Measurements from ENCODE around the gene GSTM3.
"Not testable (repeated sequence)": the region's sequence is repeated elsewhere in the genome, so short reads cannot be mapped to it uniquely, and the experiment has no call there.

The GSTM3 gene

GRCh38 chr1:109775398-109775797 is 34.6 kb upstream of the GSTM3 start:
- DNase-seq (ENCODE audit: low read depth in 2 of 2), result no peak

- no peak for DNase-seq (ENCODE audit: low read depth in 2 of 2)
These were observed 33.2 kb upstream of the GSTM3 start for GRCh38 chr1:109773900-109774485.

DNA sequence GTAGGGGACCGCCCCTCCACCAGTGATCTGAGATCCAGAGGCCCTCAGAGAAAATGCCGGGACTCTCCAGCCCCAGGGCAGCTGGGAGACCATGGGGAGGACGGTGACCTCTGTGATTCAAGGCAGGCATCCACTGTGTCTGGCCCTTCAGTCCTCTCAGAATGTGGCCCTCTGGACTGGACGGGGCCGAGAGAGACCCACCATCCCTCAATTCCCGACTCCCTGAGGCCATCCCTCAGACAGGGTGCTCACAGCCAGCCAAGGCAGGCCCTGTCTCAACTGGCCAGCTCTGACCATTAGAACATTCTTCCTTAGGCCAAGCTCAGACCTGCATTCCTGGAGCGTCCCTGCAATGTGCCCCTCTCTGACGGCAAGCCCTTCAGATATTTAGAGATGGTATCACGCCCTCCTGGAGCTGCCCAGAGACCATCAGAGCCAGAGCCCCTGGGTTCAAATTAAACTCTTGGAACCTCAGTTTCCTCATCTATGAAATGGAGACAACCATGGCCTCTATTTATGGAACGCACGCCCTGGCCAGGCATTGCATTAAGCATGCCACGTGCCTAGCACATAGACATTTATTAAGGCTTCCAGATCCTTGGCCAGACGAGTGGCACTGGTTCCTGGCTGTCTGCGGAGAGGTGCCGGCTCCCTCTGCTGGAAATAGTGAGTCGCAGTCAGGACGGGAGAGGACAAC is 32.5 kb upstream of the GSTM3 start:
- peak; percentile 70 to 71 for DNase-seq (ENCODE audit: low read depth in 2 of 2)

GRCh38 chr1:109772658-109773202 is 31.9 kb upstream of the GSTM3 start:
- no peak for DNase-seq (ENCODE audit: low read depth in 2 of 2)

DNA sequence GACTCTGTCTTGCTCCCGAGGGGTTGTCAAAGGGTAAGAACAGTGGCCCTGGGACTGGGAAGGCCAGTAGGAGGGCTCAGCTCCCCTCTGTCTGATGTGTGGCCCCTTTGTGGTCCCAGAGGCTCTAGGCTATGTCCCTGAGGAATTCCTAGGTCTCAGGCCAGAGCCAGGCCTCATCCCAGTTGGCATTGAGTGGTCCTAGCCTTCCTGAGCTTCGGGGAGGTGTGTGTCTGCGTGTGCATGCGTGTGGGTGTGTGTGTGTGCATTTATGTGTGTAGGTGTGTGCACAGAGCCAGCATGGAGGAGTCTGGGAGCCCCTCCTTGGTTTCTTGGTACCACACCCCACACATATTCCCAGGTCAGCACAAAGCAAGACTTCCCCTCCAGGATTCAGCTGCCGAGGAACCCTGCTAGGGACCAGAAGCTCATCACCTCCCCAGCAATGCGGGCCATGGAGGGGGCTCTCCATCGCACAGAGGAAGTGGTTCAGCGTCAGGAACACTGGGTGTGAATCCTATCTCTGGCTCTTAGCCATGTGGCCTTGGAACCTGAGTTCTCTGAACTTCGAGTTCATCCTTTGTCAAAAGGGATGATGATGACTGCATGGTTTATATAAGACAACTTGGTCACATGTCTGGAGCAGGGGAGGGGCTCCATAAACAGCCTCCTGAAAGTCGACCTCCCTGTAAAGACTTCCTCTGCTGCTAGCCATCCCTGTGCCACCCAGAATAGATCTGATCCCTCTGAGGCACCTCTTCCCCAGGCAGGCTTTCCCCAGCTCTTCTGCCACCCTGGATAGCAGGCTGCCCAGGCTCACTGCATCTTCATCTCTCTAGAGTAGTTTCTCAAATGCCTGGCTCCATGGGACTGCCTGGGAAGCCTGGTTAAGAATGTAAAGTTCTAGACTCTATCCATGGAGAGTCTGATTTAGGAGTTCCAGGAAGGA is 31.1 kb upstream of the GSTM3 start:
- no peak for DNase-seq (ENCODE audit: low read depth in 2 of 2)

DNA sequence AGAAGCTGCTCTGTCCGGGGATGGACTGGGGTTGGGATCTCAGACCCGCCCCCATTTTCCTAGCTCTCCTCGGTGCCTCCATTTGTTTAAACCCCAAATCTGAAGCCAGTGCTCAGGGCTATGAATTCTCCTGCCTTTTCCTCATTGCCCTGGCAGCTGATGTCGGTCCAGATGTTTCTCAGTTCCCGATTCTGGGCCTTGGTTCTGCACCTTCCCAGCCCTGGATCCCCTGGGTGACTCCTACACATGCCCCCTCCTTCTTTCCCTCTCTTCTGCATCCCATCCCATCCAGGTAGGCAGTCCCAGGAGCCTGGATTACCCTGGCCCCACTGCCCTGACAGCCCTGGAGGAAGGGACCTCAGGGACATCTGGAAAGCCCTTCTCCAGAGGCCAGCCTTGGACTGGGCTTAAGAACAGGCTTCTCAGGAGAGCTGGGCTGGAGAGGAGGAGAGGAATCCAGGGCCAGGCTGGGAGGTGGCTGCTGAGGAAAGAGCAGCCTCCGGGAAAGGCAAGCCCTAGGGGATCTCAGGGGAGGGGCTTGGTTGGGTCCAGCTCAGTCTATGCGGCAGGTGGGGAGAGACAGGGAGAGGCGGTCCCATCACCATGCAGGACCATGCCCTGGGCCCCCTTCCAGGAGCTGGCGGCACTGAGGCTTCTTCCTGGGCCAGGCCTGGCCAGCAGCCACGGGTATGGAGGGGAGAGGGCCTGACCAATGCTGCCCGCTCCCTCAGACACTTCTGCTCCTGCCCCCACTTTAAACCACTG is 29.7 kb upstream of the GSTM3 start:
- DNase-seq (ENCODE audit: low read depth in 2 of 2), result no peak

DNA sequence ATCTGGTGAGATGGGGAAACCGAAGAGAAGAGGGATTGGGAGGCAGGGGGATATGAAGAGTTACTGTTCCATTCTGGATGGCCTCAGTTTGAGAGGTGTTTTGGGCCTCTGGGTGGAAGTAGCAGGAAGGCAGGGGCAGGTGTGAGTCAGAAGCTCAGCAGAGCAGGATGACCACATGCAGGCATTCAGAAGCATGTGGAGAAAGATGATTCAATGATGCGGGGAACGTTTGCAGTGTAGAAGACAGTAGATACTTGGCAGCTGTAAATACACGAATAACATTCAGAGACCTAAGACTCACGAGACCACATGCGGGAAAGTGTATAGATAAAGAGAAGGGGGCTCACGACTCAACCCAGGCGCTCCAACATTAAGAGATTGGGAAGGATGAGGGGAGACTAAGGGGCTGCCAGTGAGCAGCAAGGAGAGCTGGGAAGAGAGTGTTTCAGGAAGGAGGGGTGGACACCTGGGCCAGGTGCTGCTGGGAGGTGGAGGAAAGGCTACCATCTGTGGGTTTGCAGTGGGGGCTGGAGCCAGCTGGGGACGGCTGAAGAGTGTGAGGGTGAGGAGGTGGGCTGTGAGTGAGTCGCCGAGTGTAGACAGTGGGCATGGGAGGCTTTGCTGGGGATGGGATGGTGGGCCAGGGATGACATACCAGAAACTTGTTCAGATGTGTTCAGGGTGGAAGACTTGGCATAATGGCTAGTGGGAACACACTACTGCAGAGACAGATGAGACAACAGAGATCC is 28.7 kb upstream of the GSTM3 start:
- DNase-seq (ENCODE audit: low read depth in 2 of 2), result peak in 1 of 2 experiments; percentile 32

DNA sequence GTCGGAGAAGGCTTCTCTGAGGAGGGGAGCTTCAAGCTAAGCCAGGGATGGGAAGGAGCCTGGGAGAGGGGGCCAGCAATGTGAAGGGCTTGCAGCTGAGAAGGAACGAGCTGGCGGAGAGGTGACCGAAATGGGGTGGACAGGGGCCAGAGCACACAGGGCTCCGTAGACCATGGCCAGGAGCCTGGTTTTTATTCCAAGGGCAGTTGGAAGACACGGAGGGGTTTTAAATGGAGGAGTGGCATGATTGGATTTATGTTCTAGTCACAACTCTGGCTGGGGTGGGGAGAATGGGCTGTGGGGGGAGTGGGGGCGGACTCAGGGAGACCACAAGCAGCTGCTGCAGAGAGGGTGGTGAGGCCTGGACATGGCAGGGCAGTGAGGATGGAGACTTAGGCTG is 28.0 kb upstream of the GSTM3 start:
- DNase-seq (ENCODE audit: low read depth in 2 of 2), result no peak

GRCh38 chr1:109768335-109768650 is 27.5 kb upstream of the GSTM3 start:
- DNase-seq (ENCODE audit: low read depth in 2 of 2), result no peak

GRCh38 chr1:109767637-109768334 is 26.9 kb upstream of the GSTM3 start:
- no peak for DNase-seq (ENCODE audit: low read depth in 2 of 2)

- DNase-seq (ENCODE audit: low read depth in 2 of 2), result not testable (repeated sequence)
These were observed 26.3 kb upstream of the GSTM3 start for GRCh38 chr1:109766991-109767636.

DNA sequence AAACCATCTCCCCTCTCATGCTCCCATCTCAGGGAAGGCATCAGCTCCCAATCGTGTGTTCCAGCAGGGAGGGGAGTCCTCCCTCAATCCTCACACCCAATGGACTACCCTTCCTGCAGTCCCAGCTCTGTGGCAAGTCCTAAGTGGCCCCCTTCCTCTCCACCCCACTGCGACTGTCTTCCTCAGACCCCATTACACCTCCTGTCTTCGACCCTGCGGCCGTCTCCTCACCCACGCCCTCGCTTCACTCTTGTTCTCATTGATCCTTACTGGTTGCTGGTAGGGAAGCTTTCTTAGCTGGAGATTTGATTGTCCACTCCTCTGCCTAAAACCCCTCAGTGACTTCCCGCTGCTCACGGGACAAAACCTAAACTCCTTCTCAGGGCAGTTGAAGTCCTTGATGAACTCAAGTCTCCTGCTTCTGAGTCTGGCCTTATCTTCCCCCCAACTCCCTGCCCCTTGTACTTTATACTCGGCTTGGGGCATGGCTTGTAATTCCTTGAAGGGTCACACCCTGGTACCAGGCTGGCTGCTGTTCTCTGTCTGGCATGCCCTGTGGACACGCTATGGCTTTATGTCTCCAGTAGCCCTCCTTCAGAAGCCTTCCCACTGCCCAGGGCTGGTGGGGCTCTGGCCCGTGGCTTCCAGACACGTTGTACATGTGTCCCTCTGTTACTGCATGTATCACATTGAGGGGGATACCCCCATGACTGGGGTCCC is 25.2 kb upstream of the GSTM3 start:
- DNase-seq (ENCODE audit: low read depth in 2 of 2), result no peak

DNA sequence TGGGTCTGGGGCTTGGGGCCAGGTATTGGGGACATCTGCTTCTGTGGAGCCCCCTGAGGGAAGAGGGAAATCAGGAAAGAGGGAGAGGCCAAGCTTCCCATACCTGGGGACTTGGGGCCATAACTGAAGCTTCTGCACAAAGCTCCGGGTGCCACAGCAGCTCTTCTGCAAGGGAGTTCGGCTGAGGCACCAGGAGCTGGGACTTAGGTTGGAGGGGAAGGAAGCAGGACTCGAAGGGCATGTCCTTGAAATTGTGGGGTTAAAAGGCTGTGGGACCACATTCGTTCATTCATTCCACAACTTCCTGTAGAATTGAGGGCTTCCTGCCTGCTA is 24.6 kb upstream of the GSTM3 start:
- no peak for DNase-seq (ENCODE audit: low read depth in 2 of 2)

GRCh38 chr1:109764561-109765482 is 24.0 kb upstream of the GSTM3 start:
- DNase-seq (ENCODE audit: low read depth in 2 of 2), result no peak

GRCh38 chr1:109763646-109764415 is 23.0 kb upstream of the GSTM3 start, which contains the start of gene EPS8L3:
Gene EPS8L3, minus strand, starts transcription at chr1:109763923. Its CDS starts 2,174 bp downstream, at chr1:109761749.
- no peak for DNase-seq (ENCODE audit: low read depth in 2 of 2)

GRCh38 chr1:109762821-109763645 is 22.2 kb upstream of the GSTM3 start:
- DNase-seq (ENCODE audit: low read depth in 2 of 2), result no peak

All from fibroblast of skin of left biceps (primary cell).